DMS153 treated with DMSO at 0.1 percent for 48 hours (cell line): Measurements from ENCODE around the gene CPTP.
"Not testable (repeated sequence)": the region's sequence is repeated elsewhere in the genome, so short reads cannot be mapped to it uniquely, and the experiment has no call there.

Source experiments
- DNase-seq: peaks from one replicate; lab custom pipeline; 2025; ENCODE audit not compliant: unreplicated experiment; lab: John Stamatoyannopoulos, UW

CPTP gene

DNA sequence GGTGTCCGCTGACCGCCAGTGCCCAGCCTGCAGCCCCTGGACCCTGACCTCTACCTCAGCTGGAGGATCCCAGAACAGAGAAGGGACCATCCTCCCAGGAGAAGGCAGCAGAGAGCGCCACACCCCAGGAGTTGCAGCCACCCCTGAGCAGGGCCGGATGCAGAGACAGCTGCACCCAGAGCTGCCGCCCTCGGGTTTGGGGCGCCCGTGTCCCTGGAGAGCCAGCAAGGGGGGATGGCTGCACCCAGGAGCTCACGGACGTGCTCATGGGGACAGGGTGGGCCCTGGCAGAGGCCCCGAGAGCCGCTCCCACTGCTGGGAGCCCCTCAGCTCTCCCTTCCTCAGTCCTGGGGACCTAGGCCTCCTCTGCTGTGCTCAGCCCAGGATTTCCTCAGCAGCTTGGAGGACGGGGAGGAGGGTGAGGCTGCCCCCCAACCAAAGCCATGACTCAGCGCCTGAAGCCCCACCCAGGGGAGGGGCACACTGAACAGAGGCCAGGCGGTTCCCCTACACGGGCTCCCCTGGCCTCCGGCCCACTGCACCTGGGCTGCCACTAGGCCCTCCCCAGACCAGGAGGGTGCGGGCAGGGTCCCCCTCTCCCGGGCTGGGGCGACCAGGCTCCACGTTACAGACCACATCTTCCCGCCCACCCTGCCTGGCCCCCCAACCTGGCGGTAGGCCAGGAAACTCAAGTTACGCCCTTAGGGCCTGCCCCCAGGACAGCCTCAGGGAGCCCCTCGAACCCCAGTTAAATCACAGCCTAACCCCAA, 19.1 kb upstream of the CPTP start:
- peak; percentile 81 for DNase-seq

DNA sequence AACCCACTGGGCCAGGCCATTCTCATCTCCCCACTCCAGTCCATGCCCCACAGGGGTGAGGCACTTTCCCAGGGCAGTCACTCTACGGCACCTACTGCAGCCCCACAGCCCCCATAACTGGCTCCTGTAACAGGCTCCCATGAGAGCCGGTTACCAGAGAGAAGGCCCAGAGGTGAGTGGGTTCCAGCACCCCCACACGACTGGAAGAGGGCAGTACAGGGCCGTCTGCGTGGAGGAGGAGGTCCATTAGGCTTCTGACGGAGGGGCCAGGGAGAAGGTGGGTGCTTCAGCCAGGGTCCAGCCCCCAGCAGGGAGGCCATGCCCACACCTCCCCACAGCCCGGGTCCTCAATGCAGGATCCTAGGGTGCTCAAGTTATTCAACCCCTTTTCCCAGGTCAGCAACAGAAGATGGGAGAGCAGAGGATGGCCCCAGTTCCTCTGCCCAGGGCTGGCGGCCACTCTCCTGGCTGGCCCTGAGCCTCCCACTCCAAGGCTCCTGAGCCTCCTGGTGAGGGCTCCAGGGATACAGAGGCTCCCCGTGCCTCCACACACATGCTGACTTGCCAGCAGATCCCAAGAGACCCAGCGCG, 18.4 kb upstream of the CPTP start:
- peak; percentile 29 for DNase-seq

DNA sequence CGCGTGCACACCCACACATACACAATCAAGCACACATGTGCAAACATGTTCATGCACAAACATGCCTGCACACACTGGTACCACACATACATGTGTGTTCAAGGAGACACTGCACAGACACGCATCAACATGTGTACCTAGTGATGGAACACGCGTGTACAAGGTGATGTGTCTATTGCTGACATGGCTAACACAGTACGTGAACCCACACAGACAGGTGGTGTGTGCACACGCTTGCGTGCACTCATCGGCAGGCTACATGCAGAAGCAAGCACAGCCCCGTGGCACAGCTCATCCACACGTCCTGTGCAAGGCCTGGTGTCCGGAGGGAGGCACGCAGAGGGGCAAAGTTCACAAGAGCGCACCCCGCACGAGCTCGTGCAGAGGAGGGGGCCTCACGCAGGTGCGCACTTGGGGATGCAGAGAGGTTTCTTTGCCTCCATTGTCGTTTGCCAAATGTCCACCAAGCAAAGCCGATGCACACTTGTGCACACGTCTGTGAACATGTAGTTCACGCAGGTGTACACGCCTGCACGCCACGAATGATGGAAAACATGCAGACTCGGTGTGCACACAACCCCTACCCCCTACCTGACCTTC, 17.8 kb upstream of the CPTP start:
- DNase-seq, result no peak

DNA sequence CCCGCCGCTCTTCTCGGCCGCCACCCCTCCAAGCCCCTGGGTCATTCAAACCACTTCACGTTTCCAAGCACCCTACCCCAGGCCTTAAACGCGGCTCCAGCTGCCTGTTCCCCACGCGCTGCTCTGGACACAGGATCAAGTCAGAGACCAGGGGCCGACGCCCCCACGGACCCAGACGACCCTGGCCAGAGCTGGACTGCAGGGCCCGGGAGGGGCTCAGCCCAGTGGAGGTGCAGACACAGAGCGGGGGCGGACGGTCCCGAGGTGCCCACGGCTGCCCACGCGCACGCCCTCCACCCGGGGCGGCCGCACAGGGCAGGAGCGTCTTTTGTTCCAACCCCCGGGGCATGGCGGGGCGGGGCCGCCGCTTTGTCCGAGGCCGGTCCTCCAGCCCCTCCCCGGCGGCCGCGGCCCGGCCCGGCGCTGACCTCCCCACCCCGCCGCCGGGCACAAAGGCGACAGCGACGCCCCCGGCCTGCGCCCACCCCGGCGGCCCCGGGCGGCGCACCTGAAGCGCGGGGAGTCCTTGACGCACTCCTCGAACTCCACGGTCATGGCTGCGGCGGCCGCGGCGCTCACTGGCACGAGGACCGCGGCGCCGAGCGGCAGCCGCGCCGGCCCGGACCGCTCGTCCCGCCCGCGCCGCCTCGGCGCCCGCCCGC, 17.2 kb upstream of the CPTP start:
- DNase-seq, result no peak

DNA sequence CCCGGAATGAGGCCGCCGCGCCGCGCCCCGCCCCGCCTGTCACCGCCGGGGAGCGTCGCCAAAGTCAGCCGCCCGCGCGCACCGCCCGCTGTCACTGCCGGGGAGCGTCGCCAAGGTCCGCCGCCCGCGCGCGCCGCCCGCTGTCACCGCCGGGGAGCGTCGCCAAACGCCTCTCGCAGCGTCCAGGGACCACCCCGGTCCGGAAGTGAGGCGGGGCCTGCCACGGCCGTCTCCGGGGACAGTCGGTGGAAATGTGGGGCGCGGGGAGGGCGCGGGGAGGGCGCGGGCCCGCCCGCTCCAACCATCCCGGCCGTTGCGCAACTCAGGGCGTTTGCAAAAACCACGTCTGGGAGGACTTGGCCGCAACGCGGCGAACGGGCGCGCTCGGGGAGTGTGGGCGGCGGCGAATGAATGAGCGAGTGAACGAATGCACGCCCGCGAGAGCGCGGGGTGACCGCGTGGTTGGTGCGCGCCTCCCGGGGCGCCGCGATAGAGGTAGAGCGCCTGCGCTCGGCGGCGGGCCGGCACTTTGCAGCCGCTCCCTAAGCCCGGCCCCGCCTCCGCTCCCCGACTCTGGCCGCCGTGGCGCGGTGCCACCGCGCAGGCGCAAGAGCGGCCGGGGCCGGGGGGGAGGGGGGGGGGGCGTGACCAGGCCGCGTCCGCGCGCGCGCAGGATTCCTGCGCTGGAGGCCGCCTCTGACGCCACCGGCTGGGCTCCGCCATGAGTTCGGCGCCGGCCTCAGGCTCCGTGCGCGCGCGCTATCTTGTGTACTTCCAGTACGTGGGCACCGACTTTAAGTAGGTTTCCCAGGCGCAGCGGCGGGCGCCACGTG, 16.5 kb upstream of the CPTP start, which contains the start of the genes ACAP3 and PUSL1:
TSS of gene ACAP3 (minus strand) at position 8 of the 833 bp plus-strand sequence. CDS start 115 bp downstream, outside the sequence.
TSS of gene PUSL1 (plus strand) at position 675 of the 833 bp plus-strand sequence. CDS start at position 722, 47 bp downstream.
- peak; percentile 95 for DNase-seq

GRCh38 chr1:1308756-1309250, 15.8 kb upstream of the CPTP start:
- DNase-seq, result no peak

DNA sequence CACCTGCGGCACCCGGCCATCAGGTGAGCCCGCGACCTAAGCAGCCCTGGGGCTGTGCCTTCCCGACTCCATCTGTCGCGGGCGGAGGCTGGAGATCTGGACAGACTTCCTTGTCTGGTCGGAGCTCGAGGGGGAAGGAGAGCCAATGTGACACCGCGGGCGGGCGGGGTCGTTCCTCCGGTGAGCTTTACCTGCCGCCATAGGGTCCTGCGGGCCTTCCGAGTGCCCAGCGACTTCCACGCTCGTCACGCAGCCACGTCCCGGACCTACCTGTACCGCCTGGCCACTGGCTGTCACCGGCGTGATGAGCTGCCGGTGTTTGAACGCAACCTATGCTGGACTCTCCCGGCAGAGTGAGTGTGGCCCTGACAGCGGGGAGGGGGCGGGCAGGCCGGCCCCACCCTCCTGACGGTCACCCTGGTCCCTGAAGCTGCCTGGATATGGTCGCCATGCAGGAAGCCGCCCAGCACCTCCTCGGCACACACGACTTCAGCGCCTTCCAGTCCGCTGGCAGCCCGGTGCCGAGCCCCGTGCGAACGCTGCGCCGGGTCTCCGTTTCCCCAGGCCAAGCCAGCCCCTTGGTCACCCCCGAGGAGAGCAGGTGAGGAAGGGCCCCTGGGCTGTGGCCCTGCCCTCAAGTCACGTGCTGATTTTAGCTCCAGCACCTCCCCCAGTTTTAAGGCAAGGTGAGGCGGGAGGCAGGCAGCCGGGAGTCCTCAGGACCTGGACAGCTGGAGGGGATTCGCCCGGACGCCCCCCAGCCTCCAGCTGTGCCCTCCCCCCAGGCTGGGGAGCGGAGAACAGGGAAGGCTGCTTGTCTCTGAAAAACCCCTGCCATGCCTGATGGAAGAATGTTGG, 15.1 kb upstream of the CPTP start:
- DNase-seq, result no peak

DNA sequence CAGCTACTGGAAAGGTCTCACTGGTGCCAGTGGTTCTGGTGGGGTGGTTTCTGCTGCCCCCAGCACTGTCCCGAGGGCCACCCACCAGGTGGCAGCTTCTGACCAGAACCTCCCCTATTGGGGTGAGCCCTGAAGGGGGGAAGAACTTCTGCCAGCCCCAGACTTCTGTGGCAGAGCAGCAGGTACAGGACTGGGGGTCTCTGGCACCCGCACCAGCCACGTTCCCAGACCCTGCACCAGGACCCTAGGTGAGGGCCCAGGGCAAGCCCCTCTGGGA, 14.6 kb upstream of the CPTP start:
- DNase-seq, result no peak

DNA sequence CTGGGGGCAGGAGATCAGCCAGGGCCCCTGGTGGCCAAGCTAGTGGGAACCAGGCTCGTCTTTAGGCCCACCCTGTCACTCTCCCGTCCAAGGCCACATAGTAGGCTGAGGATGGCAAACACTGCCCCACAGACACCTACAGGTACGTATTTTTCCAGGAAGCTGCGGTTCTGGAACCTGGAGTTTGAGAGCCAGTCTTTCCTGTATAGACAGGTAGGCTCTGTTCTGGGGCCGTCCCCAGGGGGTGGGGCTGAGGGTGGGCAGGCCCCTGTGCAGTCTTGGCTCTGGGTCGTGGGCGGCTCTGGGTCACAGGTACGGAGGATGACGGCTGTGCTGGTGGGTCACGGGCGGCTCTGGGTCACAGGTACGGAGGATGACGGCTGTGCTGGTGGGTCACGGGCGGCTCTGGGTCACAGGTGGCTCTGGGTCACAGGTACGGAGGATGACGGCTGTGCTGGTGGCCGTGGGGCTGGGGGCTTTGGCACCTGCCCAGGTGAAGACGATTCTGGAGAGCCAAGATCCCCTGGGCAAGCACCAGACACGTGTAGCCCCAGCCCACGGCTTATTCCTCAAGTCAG, 14.0 kb upstream of the CPTP start:
- DNase-seq, result no peak

- DNase-seq, result no peak
Measured at GRCh38 chr1:1311107-1312104, 13.2 kb upstream of the CPTP start.

- no peak for DNase-seq
Measured at GRCh38 chr1:1312450-1313314, 11.9 kb upstream of the CPTP start.

- DNase-seq, result no peak
Measured at GRCh38 chr1:1313500-1314236, 10.9 kb upstream of the CPTP start.

- DNase-seq, result no peak
Measured at GRCh38 chr1:1314237-1314586, 10.4 kb upstream of the CPTP start.

GRCh38 chr1:1314678-1315335, 9.8 kb upstream of the CPTP start:
- no peak for DNase-seq

GRCh38 chr1:1315435-1315954, 9.1 kb upstream of the CPTP start:
- DNase-seq, result no peak

DNA sequence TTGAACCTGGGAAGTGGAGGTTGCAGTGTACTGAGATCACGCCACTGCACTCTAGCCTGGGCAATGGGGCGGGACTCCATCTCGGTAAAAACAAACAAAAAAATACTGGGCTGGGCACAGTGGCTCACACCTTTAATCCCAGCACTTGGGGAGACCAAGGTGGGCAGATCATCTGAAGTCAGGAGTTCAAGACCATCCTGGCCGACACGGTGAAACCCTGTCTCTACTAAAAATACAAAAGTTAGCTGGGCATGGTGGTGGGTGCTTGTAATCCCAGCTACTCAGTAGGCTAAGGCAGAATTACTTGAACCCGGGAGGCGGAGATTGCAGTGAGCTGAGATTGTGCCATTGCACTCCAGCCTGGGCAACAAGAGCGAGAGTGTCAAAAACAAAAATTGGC, 8.4 kb upstream of the CPTP start:
- not testable (repeated sequence) for DNase-seq
